CD14-positive monocyte (primary cell): ENCODE data around the gene PUSL1. TPM values are rescaled to one million over a fixed set of nuclear protein-coding genes. Genes with fewer than 3 reads are reported as not detected.

Source experiments
- DNase-seq, 3 donors: peaks; one replicate each; pipeline ENCODE4 v3.0.0-alpha.2; 2011 to 2022
- H2AFZ ChIP-seq: 2 replicates; pipeline ENCODE4 v1.6.0; 2012; ENCODE audit warnings: mild to moderate bottlenecking, low read depth, low read length, inconsistent platforms; ENCODE audit not compliant: insufficient read depth, poor library complexity, severe bottlenecking
- H3K27ac ChIP-seq, 2 donors: 1 replicate in 1 of 2; 2 replicates in 1 of 2; pipeline ENCODE4 v1.5.1; 2012 to 2013; ENCODE audit warnings: low read length in 2 of 2, control low read depth in 1 of 2, inconsistent platforms in 1 of 2, low read depth in 1 of 2, mild to moderate bottlenecking in 1 of 2
- H3K27me3 ChIP-seq, 2 donors: one replicate each; pipeline versions ENCODE4 v1.6.0 to v1.6.1; 2011 to 2013; ENCODE audit warnings: low read length in 2 of 2; ENCODE audit not compliant: control insufficient read depth in 2 of 2, insufficient read depth in 2 of 2
- H3K36me3 ChIP-seq, 2 donors: replicated peaks in 1 of 2; 1 replicate in 1 of 2; 2 replicates in 1 of 2; pipeline versions ENCODE4 v1.5.1 to v1.6.1; 2012 to 2013; ENCODE audit warnings: low read length in 2 of 2, control low read depth in 1 of 2, inconsistent platforms in 1 of 2, mild to moderate bottlenecking in 1 of 2; ENCODE audit not compliant: insufficient read depth in 2 of 2, control insufficient read depth in 1 of 2
- H3K4me1 ChIP-seq, 2 donors: 1 replicate in 1 of 2; 2 replicates in 1 of 2; pipeline versions ENCODE4 v1.5.1 to v1.6.1; 2012 to 2013; ENCODE audit warnings: low read length in 2 of 2, control low read depth in 1 of 2, inconsistent platforms in 1 of 2, mild to moderate bottlenecking in 1 of 2, moderate library complexity in 1 of 2; ENCODE audit not compliant: insufficient read depth in 2 of 2, control insufficient read depth in 1 of 2
- H3K4me2 ChIP-seq: replicated peaks from 2 replicates; pipeline ENCODE3; 2012; ENCODE audit warnings: low read length, moderate library complexity, mild to moderate bottlenecking; ENCODE audit not compliant: poor library complexity, severe bottlenecking; ENCODE audit errors: extremely low read depth
- H3K4me3 ChIP-seq, 3 experiments: fragments of 200-600 bp in 1 of 3; sonication (generic) in 1 of 3; replicated peaks in 1 of 3; 1 replicate in 2 of 3; 2 replicates in 1 of 3; pipeline ENCODE4 v1.5.1; 2011 to 2013; ENCODE audit warnings: low read length in 3 of 3, mild to moderate bottlenecking in 3 of 3, control low read depth in 2 of 3, low read depth in 2 of 3, inconsistent platforms in 1 of 3, moderate library complexity in 1 of 3
- H3K79me2 ChIP-seq: 2 replicates; pipeline ENCODE4 v1.6.0; 2012; ENCODE audit warnings: mild to moderate bottlenecking, control low read depth, inconsistent platforms, low read length, moderate library complexity; ENCODE audit not compliant: insufficient read depth
- H3K9ac ChIP-seq: 2 replicates; pipeline ENCODE4 v1.6.0; 2017; ENCODE audit warnings: low read length, mild to moderate bottlenecking; ENCODE audit not compliant: insufficient read depth, poor library complexity, severe bottlenecking
- H3K9me3 ChIP-seq, 2 donors: replicated peaks in 1 of 2; 1 replicate in 1 of 2; 2 replicates in 1 of 2; pipeline versions ENCODE4 v1.5.1 to v1.6.1; 2012 to 2013; ENCODE audit warnings: low read length in 2 of 2, control low read depth in 1 of 2; ENCODE audit not compliant: control insufficient read depth in 1 of 2, insufficient read depth in 1 of 2
- H4K20me1 ChIP-seq: 2 replicates; pipeline ENCODE4 v1.6.0; 2012; ENCODE audit warnings: mild to moderate bottlenecking, low read length, control low read depth, moderate library complexity; ENCODE audit not compliant: insufficient read depth
- H3K27ac Mint-ChIP-seq, 7 donors: one replicate each; pipeline ENCODE4 v1.8.0; 2020; ENCODE audit warnings: mild to moderate bottlenecking in 7 of 7, mixed read lengths in 7 of 7, moderate library complexity in 6 of 7, inconsistent platforms in 2 of 7
- H3K27me3 Mint-ChIP-seq, 3 donors: one replicate each; pipeline ENCODE4 v1.8.0; 2021 to 2022; ENCODE audit warnings: low read depth in 3 of 3, mild to moderate bottlenecking in 3 of 3, mixed read lengths in 3 of 3, moderate library complexity in 3 of 3, inconsistent platforms in 1 of 3
- H3K36me3 Mint-ChIP-seq, 2 donors: one replicate each; pipeline ENCODE4 v1.8.0; 2020; ENCODE audit warnings: mixed read lengths in 2 of 2, inconsistent platforms in 1 of 2, mild to moderate bottlenecking in 1 of 2
- H3K4me1 Mint-ChIP-seq: one replicate; pipeline ENCODE4 v1.8.0; 2020; ENCODE audit warnings: mild to moderate bottlenecking, mixed read lengths
- H3K4me3 Mint-ChIP-seq, 2 donors: one replicate each; pipeline ENCODE4 v1.8.0; 2020; ENCODE audit warnings: mild to moderate bottlenecking in 2 of 2, mixed read lengths in 2 of 2, moderate library complexity in 1 of 2
- H3K9me3 Mint-ChIP-seq, 7 donors: one replicate each; pipeline ENCODE4 v1.8.0; 2020 to 2022; ENCODE audit warnings: mixed read lengths in 7 of 7, mild to moderate bottlenecking in 6 of 7, moderate library complexity in 6 of 7, inconsistent platforms in 2 of 7
- WGBS: methylation state at CpG from one replicate; pipeline ENCODE4 v1.1.5; 2013; ENCODE audit warnings: missing lambda C conversion rate; ENCODE audit not compliant: insufficient coverage; 5-methylcytosine and 5-hydroxymethylcytosine counted together
- intact Hi-C, 2 donors: fragments of 100-400 bp; cut with micrococcal nuclease; formaldehyde crosslinking; loops; one replicate each; pipeline versions ENCODE4 v1.15.0 to v1.15.1; 2023
- polyA plus RNA-seq, 3 donors: library from polyadenylated mRNA; depleted of rRNA in 1 of 3; unstranded in 2 of 3; stranded (reverse) in 1 of 3; fragments of 300-500 nt in 2 of 3; fragments of >200 nt in 1 of 3; fragmentation: Illumina TruSeq in 2 of 3; gene quantifications; 1 replicate in 2 of 3; 2 replicates in 1 of 3; pipeline ENCODE4 v1.2.3, GENCODE V29; 2012 to 2021
- TF ChIP-seq, protein P1 (sequence below): fragments of 200-600 bp; IDR thresholded peaks from one replicate; pipeline ENCODE4 v1.8.0; 2022; ENCODE audit warnings: antibody characterized with exemption, mild to moderate bottlenecking

Gene PUSL1
- polyA plus RNA-seq, 3 donors: 13.8 to 27.4 (median 14.8) TPM

DNA sequence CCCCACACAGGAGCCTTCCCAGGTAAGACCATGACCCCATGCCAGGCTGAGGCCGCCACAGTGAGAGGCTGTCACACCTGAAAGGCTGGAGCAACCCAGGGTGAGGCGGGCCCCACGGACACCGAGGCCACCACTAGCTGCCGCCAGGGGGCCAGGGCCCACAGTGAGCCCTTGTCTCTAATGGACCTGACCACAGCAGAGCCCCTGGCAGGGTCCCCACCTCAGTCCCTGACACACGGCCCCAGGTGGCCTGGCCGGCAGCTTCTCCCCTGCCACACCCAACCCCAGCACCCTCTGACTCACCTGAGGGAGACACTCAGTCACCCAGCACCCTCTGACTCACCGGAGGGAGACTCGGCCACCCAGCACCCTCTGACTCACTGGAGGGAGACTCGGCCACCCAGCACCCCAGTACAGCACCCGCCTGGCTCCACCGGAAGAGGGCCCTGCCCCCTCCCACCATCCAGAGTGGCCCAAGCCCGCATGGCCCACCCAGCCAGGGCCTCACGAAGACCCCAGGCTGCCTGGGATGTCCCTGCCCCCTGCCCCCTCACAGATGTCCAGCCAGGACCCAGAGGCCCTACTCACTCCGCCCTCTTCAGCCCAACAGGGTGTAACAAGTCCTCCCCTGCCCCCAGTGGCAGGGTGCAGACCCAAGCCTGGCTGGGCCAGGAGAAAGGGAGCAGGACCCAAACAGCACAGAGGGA lies 36.4 kb downstream of the PUSL1 start:
- Mint-ChIP-seq H3K4me3 (no peak overlapping the region), H3K9me3 (peaks cover 0 to under 1% (median 0%) of the 10 kb centered on the region in 7 donors), H3K27ac (no peak overlapping the region), H3K4me1 (peaks cover 16% of the 10 kb centered on the region), H3K36me3 (peaks cover 14 to 21% of the 10 kb centered on the region in 2 donors), H3K27me3 (peaks cover 2 to 11% (median 6%) of the 10 kb centered on the region in 3 donors)
- TF ChIP-seq, protein P1, sequence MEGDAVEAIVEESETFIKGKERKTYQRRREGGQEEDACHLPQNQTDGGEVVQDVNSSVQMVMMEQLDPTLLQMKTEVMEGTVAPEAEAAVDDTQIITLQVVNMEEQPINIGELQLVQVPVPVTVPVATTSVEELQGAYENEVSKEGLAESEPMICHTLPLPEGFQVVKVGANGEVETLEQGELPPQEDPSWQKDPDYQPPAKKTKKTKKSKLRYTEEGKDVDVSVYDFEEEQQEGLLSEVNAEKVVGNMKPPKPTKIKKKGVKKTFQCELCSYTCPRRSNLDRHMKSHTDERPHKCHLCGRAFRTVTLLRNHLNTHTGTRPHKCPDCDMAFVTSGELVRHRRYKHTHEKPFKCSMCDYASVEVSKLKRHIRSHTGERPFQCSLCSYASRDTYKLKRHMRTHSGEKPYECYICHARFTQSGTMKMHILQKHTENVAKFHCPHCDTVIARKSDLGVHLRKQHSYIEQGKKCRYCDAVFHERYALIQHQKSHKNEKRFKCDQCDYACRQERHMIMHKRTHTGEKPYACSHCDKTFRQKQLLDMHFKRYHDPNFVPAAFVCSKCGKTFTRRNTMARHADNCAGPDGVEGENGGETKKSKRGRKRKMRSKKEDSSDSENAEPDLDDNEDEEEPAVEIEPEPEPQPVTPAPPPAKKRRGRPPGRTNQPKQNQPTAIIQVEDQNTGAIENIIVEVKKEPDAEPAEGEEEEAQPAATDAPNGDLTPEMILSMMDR: no peak
- Histone ChIP-seq H3K4me1 (peaks cover 11 to 17% of the 10 kb centered on the region in 2 donors), H4K20me1 (peaks cover 44% of the 10 kb centered on the region), H3K9me3 (no peaks in the 10 kb centered on the region), H3K27me3 (no peaks in the 10 kb centered on the region), H3K36me3 (peaks cover 0 to 20% of the 10 kb centered on the region in 2 donors), H3K4me2 (no peak overlapping the region), H3K27ac (no peak overlapping the region), H2AFZ (no peak overlapping the region), H3K9ac (no peak overlapping the region), H3K4me3 (no peak overlapping the region), H3K79me2 (peaks cover 28% of the 10 kb centered on the region)
- intact Hi-C loops: no loop called here
- 96% methylated on average over 10 of the region's 15 CpGs for WGBS
- peak in 1 of 3 donors; percentile 70 for DNase-seq

DNA sequence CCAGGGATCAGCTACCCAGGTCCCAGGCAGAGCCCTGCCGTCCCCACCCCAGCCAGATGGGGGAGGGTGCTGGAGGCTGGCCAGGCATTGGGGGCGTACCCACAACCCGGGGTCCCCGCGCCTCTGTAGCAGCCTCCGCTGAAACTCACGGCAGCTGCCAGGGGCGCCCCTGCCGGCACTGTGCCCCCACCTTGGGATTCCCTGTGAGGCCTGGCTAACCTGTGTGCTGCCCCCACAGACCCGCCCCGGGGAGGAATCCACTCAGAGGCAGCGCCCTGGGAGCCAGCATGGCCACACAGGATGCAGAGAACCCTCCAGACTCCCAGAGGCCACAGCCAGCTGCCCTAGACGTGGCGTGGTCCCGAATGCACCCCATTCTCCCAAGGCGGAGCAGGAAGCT lies 37.0 kb downstream of the PUSL1 start:
- H3K4me2 ChIP-seq: no peak overlapping the region
- no peaks in the 10 kb centered on the region for H3K27me3 ChIP-seq
- Mint-ChIP-seq H3K27ac (no peak overlapping the region), H3K4me3 (no peak overlapping the region), H3K4me1 (peaks cover 16% of the 10 kb centered on the region), H3K36me3 (peaks cover 10 to 15% of the 10 kb centered on the region in 2 donors), H3K9me3 (no peaks in the 10 kb centered on the region), H3K27me3 (peaks cover 2 to 11% (median 4%) of the 10 kb centered on the region in 3 donors)
- TF ChIP-seq, protein P1: no peak
- H2AFZ ChIP-seq: no peak overlapping the region
- 89% methylated on average over 14 of the region's 16 CpGs for WGBS
- no peak overlapping the region for H3K27ac ChIP-seq
- peaks cover 11 to 17% of the 10 kb centered on the region in 2 donors for H3K4me1 ChIP-seq
- H4K20me1 ChIP-seq: peaks cover 44% of the 10 kb centered on the region
- no peak for DNase-seq
- intact Hi-C loops: no loop called here
- no peaks in the 10 kb centered on the region for H3K9me3 ChIP-seq
- H3K79me2 ChIP-seq: peaks cover 28% of the 10 kb centered on the region
- H3K9ac ChIP-seq: no peak overlapping the region
- no peak overlapping the region for H3K4me3 ChIP-seq
- H3K36me3 ChIP-seq: peaks cover 0 to 14% of the 10 kb centered on the region in 2 donors
